Stimulated activated CD8-positive, alpha-beta memory T cell treated with anti-CD3 and anti-CD28 coated beads, Interleukin-12 subunit alpha, Interleukin-12 subunit beta, amount 100 ng/mL, for 1 hour (primary cell): ENCODE results near the gene RAN.
"Not testable (repeated sequence)": the region's sequence is repeated elsewhere in the genome, so short reads cannot be mapped to it uniquely, and the experiment has no call there.

Experiments used
- DNase-seq: peaks from one replicate; pipeline ENCODE4 v3.0.0-alpha.2; 2020; ENCODE audit warnings: low read depth

Gene RAN

DNA sequence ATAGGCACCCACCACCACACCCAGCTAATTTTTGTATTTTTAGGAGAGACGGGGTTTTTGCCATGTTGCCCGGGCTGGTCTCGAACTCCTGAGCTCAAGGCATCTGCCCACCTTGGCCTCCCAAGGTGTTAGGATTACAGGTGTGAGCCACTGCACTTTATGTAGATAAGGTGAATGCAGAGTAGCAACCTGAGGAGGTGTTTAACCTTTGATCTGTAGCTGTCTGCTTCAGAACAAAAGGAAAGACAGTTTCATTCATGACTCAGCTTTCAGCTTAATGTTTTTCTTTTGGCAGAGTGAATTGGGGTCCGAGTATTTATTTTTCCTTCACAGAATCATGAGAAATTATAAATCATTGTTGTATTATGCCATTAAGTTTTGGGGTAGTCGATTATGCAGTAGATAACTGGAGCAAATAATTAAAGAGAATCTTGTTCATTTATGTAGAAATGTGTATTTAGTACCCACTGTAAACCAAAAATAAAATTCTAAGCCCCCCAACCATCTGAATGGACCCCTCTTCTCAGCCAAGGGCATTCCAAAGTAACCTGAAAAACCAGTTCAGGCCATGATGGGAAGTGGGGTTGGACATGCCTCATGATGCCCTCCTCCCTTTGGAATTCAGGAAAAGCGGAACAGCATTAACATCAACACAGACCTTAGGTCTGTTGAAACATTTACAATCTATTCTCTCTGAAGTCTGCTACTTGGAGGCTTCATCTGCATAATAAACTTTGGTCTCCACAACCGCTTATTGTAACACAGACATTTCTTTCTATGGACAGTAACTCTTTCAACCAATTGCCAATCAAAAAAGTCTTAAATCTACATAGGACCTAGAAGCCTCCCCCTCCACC, 22.1 kb upstream of the RAN start:
- no peak for DNase-seq

DNA sequence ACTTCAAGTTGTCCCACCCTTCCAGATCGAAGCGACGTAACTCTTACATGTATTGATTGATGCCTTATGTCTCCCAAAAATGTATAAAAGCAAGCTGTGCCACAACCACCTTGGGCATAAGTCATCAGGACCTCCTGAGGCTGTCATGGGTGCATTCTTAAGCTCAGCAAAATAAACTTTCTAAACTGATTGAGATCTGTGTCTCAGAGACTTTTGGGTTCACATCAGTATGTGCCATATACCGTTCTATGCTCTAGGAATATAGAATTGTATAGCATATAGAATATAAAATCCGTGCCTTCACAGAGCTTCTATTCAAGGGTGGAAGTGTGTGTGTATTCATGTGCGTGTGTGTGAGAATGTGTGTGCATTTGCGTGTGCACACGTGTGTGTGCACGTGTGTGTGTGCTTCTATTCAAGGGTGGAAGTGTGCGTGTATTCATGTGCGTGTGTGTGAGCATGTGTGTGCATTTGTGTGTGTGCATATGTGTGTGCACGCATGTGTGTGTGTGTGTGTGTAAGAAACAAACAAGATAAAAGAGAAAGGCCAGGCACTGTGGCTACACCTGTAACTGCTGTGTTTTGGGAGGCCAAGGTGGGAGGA, 21.3 kb upstream of the RAN start:
- DNase-seq = no peak

- no peak for DNase-seq
These were observed 15.8 kb upstream of the RAN start for GRCh38 chr12:130856088-130856487.

- DNase-seq = no peak
These were observed 13.8 kb upstream of the RAN start for GRCh38 chr12:130858084-130858483.

DNA sequence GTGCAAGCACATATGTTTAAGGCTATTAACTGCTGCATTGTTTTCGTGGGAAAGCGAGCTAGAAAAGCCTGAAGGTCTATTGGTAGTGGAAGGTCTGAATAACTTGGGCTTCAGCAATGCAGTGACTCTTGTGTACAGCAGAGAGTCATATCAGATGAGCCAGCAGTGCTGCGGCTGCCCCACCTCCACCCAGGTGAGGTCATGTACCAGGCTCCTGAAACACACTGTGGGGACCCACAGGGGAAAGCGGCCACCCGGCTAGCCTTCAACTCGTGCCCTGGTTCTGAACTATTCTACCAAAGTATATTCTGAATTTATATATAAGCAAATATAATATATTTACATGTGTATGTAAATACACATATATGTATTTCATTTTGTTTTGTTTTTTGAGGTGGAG, 12.7 kb upstream of the RAN start:
- no peak for DNase-seq

- no peak for DNase-seq
These were observed 11.6 kb upstream of the RAN start for GRCh38 chr12:130860311-130860710.

- DNase-seq = no peak
These were observed 9.7 kb upstream of the RAN start for GRCh38 chr12:130862161-130862560.

DNA sequence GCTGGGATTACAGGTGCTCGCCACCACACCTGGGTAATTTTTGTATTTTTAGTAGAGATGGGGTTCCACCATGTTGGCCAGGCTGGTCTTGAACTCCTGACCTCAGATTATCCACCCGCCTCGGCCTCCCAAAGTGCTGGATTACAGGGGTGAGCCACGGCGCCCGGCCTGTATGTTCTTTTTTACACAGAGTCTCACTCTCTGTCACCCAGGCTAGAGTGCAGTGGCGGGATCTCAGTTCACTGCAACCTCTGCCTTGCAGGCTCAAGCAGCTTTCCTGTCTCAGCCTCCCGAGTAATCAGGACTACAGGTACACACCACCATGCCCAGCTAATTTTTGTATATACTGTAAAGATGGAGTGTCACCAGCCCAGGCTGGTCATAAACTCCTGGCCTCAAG, 9.1 kb upstream of the RAN start:
- not testable (repeated sequence) for DNase-seq

DNA sequence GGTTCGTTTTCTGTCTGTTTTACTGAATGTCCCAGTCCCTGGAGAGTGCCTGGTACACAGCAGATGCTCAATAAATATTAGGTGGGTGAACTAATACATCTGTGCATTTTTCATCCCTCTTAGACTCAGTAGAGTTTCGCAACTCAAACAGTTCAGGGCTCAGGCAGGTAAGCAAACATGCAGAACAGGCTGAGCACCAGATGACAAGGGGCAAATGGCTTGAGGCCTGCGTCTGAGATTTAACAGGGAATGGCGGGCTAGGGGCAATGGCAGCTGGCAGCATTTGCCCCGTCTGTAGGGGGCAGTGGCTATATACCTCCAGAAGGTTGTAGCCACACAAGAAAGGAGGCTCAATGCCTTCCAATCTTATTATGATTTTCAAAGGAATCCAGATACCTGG, 8.6 kb upstream of the RAN start:
- DNase-seq = no peak

DNA sequence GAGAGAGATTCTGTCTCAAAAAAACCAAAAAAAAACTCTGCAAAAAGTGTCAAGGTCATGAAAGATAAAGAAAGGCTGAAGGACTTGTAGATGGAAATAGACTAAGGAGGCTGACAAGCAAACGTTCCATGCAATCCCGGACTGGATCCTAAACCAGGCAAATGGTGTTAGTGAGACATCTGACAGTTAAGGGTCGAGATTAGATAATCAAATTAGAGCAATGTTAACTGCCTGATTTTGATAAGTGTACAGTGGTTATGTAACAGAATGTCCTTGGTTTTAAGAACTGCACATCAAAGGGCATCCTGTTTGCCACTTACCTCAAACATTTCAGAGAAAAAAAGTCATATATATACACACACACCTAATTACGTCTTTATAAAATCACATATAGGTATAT, 3.5 kb upstream of the RAN start:
- no peak for DNase-seq

DNA sequence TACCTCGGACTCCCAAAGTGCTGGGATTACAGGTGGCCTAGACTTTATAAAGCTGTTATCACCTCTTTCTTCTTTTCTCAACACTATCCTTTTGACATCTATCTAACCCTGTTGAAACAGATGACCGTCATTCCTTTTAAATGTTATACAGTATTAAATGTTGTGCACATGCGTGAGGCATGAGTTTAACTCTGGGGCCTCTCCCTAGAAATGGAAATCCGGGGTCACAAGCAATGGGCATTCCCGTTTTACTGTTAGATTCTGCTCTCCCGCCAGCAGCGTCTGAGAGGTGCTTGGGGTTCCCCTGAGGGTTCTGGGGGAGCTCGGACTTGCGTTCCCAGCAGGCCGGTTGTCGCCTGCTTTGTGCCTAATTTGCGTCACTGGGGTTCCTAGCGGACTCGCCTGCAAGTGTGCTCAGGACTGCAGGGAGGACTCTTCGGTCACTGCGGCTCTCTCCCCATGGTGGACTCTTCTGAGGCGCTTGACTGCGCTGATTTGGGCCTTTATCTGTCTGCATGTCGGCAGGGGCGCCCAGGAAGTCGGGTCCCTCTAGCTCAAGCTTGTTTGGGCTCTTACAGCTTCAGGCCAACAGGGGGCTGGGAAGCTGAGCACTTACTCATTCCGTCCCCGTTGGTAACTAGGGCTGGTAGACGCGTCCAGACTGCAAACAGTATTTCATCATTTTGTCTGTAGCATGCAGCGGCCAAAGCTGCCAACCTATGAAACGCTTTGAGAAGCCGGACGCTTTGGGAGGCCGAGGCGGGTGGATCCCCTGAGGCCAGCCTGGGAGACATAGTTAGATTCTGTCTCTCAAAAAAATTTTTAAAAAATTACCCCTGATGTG, 1.2 kb upstream of the RAN start:
- peak; percentile 37 for DNase-seq

DNA sequence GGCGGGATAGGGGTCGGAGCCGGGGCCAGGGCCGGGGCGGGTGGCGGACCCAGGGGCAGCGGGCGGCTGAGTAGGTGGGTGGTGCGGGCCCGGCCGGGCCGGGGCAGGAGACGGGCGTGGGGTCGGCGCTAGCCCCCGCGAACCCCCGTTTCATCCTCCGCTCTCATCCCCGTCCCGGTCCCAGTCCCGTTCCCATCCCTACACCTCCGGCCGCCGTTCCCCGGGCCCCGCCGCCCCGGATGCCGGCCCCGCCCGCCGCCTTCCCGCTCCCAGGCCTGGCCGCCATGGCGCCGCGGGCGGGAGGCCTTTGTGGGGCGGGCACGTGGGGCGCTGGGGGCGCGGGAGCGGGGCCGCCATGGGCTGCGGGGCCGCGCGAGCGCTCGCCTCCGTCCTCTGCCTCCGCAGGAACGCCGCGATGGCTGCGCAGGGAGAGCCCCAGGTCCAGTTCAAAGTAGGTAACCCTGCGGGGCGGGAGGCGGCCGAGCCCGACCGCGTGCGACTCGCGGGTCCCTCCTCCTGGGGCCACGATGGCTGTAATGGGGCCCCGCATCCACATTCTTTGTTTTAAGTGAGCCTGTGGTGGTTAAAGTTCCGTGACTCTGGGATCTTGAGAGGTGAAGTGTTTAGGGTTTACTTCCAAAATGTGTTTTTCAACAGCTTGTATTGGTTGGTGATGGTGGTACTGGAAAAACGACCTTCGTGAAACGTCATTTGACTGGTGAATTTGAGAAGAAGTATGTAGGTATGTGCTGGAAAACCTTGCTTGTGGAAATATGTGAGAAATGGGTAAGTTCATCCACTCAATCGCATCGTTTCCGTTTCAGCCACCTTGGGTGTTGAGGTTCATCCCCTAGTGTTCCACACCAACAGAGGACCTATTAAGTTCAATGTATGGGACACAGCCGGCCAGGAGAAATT, 572 bp downstream of the RAN start:
- DNase-seq = no peak

- no peak for DNase-seq
These were observed 1.4 kb downstream of the RAN start for GRCh38 chr12:130873106-130873795.

- no peak for DNase-seq
These were observed 2.0 kb downstream of the RAN start for GRCh38 chr12:130873825-130874224.

DNA sequence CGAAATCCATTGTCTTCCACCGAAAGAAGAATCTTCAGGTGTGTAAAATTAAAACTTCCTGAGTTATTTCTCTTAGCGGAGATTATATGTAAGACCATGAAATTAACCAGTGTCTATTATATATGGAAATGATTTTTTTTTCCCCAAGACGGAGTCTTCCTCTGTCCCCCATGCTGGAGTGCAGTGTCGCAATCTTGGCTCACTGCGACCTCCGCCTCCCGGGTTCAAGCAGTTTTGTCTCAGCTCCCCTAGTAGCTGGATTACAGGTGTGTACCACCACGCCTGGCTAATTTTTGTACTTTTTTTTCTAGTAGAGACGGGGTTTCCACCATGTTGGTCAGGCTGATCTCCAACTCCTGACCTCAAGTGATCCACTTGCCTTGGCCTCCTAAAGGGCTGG, 2.8 kb downstream of the RAN start:
- DNase-seq = no peak

- no peak for DNase-seq
These were observed 3.3 kb downstream of the RAN start for GRCh38 chr12:130875193-130875592.

DNA sequence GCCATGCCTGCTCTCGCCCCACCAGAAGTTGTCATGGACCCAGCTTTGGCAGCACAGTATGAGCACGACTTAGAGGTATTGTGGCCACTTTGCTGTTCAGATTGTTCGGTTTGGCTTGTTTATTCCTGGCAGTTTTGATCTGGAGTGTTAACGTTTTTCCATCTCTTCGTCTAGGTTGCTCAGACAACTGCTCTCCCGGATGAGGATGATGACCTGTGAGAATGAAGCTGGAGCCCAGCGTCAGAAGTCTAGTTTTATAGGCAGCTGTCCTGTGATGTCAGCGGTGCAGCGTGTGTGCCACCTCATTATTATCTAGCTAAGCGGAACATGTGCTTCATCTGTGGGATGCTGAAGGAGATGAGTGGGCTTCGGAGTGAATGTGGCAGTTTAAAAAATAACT, 3.8 kb downstream of the RAN start:
- DNase-seq = not testable (repeated sequence)

DNA sequence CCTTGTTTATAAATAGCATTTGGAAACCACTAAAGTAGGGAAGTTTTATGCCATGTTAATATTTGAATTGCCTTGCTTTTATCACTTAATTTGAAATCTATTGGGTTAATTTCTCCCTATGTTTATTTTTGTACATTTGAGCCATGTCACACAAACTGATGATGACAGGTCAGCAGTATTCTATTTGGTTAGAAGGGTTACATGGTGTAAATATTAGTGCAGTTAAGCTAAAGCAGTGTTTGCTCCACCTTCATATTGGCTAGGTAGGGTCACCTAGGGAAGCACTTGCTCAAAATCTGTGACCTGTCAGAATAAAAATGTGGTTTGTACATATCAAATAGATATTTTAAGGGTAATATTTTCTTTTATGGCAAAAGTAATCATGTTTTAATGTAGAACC, 4.4 kb downstream of the RAN start:
- no peak for DNase-seq

DNA sequence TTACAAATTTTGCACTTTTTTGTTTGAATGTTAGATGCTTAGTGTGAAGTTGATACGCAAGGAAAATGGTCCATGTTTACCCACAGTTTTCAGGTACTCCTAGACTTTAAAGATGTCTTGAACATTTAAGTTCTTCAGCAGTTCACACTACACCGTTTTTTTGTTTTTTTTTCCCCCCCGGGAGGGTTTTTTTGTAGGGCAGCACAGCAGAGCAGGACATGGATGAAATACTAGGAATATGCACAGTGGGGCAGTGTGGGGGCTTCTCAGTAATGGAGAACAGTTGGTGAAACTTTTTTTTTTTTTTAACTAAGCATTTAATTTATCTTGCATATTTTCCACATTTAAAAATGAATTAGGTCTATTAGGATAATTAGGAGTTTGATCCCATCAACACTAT, 4.9 kb downstream of the RAN start:
- DNase-seq = no peak

DNA sequence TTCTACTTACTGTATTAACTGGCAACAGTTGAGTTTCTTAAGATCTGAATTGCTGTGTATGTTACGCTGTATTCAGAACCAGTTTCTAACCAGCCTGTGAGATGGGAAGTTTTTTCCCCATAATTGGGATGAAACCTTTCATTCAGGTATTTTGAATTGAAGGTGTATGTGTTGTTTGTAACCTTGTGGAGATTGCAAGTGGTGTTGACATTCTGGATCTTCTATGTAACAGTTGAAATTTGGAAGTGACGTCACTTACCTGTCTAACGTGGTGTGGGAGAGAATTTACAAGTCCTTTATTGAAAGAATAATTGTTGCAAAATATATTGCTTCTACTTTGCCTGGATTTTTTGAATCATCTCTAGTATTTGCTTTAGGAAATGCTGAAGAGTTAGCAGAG, 5.5 kb downstream of the RAN start:
- DNase-seq = no peak
